Hepatocyte (in vitro differentiated cells): Measurements from ENCODE around the gene SH2B2. TPM values are rescaled to one million over a fixed set of nuclear protein-coding genes. Genes with fewer than 3 reads are reported as not detected.

ENCODE experiments used
- DNase-seq: peaks from one replicate; pipeline ENCODE4 v3.0.0-alpha.2; 2016; ENCODE audit warnings: low spot score
- H2AFZ ChIP-seq: fragments of 200-600 bp; sonication (generic); 2 replicates; pipeline ENCODE4 v1.6.0; 2016; ENCODE audit warnings: antibody characterized with exemption, mild to moderate bottlenecking
- H3K27ac ChIP-seq: fragments of 200-600 bp; sonication (generic); 2 replicates; pipeline ENCODE4 v1.5.1; 2016; ENCODE audit warnings: mild to moderate bottlenecking
- H3K27me3 ChIP-seq: fragments of 200-600 bp; sonication (generic); 2 replicates; pipeline ENCODE4 v1.6.1; 2016
- H3K36me3 ChIP-seq: fragments of 200-600 bp; sonication (generic); replicated peaks from 2 replicates; pipeline ENCODE4 v1.5.1; 2016; ENCODE audit warnings: low read depth; ENCODE audit not compliant: insufficient read depth
- H3K4me1 ChIP-seq: fragments of 200-600 bp; sonication (generic); 2 replicates; pipeline ENCODE4 v1.5.1; 2016; ENCODE audit warnings: mild to moderate bottlenecking, moderate library complexity; ENCODE audit not compliant: insufficient read depth
- H3K4me2 ChIP-seq: fragments of 200-600 bp; sonication (generic); 2 replicates; pipeline ENCODE4 v1.6.0; 2016
- H3K4me3 ChIP-seq: fragments of 200-600 bp; sonication (generic); 2 replicates; pipeline ENCODE4 v1.5.1; 2016; ENCODE audit warnings: mild to moderate bottlenecking
- H3K79me2 ChIP-seq: fragments of 200-600 bp; sonication (generic); 2 replicates; pipeline ENCODE4 v1.6.0; 2017; ENCODE audit warnings: mild to moderate bottlenecking
- H3K9me2 ChIP-seq: fragments of 200-600 bp; sonication (generic); replicated peaks from 2 replicates; pipeline ENCODE4 v1.6.0; 2017; ENCODE audit warnings: mild to moderate bottlenecking; ENCODE audit not compliant: insufficient read depth
- H3K9me3 ChIP-seq: fragments of 200-600 bp; sonication (generic); 2 replicates; pipeline ENCODE4 v1.5.1; 2016; ENCODE audit warnings: low read depth, mild to moderate bottlenecking
- H4K20me1 ChIP-seq: fragments of 200-600 bp; sonication (generic); 2 replicates; pipeline ENCODE4 v1.6.0; 2016; ENCODE audit warnings: mild to moderate bottlenecking; ENCODE audit not compliant: insufficient read depth, poor library complexity, severe bottlenecking
- CTCF ChIP-seq: fragments of 200-600 bp; sonication (generic); IDR thresholded peaks from 2 replicates; pipeline ENCODE4 v1.5.1; 2016; ENCODE audit warnings: antibody characterized with exemption, mild to moderate bottlenecking; ENCODE audit not compliant: poor library complexity
- EZH2 ChIP-seq: fragments of 200-600 bp; sonication (generic); IDR thresholded peaks from 2 replicates; pipeline ENCODE4 v1.6.1; 2016; ENCODE audit warnings: antibody characterized with exemption, mild to moderate bottlenecking, borderline replicate concordance
- EZH2phosphoT487 ChIP-seq: fragments of 200-600 bp; sonication (generic); IDR thresholded peaks from one replicate; pipeline ENCODE4 v1.6.1; 2018; ENCODE audit warnings: antibody characterized with exemption, mild to moderate bottlenecking, low read depth, moderate library complexity; ENCODE audit not compliant: unreplicated experiment, severe bottlenecking
- WGBS: methylation state at CpG from one replicate; pipeline ENCODE4 v1.1.6; 2016; ENCODE audit warnings: low lambda C conversion rate; ENCODE audit errors: missing lambda C conversion rate; 5-methylcytosine and 5-hydroxymethylcytosine counted together
- polyA plus RNA-seq: library from polyadenylated mRNA; unstranded; fragments of >200 nt; fragmentation: Nextera tagmentation; extraction: Ambion mirVana; gene quantifications from 2 replicates; pipeline ENCODE4 v1.2.1, GENCODE V29; 2016
- total RNA-seq: library from RNA; depleted of rRNA; stranded (reverse); fragments of >200 nt; gene quantifications from 2 replicates; pipeline ENCODE4 v1.2.3, GENCODE V29; 2014

Gene SH2B2
- total and polyA plus RNA-seq, 2 experiments from 2014 or later = 3.2 to 7.1 TPM

GRCh38 chr7:102284399-102284798 lies 2.3 kb upstream of the SH2B2 start:
- Histone ChIP-seq H3K4me2 (no peak overlapping the region), H3K9me2 (no peaks in the 10 kb centered on the region), H3K9me3 (no peaks in the 10 kb centered on the region), H3K27me3 (no peaks in the 10 kb centered on the region), H4K20me1 (no peaks in the 10 kb centered on the region), H3K4me1 (peaks cover 7% of the 10 kb centered on the region), H3K27ac (no peak overlapping the region), H3K4me3 (no peak overlapping the region), H2AFZ (no peak overlapping the region), H3K36me3 (no peaks in the 10 kb centered on the region), H3K79me2 (no peaks in the 10 kb centered on the region)
- TF ChIP-seq EZH2 = no peak
- no peak for TF ChIP-seq CTCF
- TF ChIP-seq EZH2phosphoT487 = no peak
- WGBS = 93% methylated on average over 11 of the region's 12 CpGs
- no peak for DNase-seq

DNA sequence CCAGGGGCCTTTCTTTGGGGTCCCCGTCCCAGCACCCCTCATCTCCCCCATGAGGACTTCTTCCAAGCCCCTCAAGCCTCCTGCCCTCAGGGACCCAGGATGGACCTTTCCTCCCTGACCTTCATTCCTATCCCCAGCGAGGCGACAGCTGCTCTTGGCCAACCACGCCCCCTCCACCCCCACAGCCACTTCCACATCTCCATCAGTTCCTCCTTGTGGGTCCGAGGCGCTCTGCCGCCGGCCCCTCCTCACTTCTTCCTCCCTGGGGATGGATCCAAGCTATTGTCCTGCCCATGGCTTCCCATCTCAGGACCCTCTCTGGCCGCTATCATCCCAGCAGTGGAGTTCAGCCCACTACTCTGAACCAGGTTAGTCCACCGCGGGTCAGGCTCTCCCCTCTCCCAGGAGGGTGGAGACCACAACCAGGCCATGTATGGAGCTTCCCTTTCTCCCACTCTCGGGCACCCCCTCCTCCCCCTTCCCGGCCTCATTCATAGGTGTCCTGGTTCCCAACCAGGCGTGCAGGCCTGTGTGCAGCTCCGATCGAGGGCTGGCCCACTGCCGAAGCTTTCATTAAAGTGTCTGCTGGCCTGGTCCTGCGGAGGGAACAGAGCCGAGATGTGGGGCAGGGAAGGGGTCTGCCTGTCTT lies 1.7 kb upstream of the SH2B2 start:
- Histone ChIP-seq H3K4me1 (peaks cover 7% of the 10 kb centered on the region), H2AFZ (no peak overlapping the region), H3K9me2 (no peaks in the 10 kb centered on the region), H3K27ac (no peak overlapping the region), H4K20me1 (no peaks in the 10 kb centered on the region), H3K4me3 (no peak overlapping the region), H3K36me3 (no peaks in the 10 kb centered on the region), H3K27me3 (no peaks in the 10 kb centered on the region), H3K9me3 (no peaks in the 10 kb centered on the region), H3K79me2 (no peaks in the 10 kb centered on the region), H3K4me2 (peak overlapping the region; percentile 100)
- 69% methylated on average over 18 of the region's 19 CpGs for whole genome bisulfite sequencing
- DNase-seq = no peak
- TF ChIP-seq EZH2phosphoT487 (no peak), EZH2 (no peak), CTCF (no peak)

GRCh38 chr7:102285540-102286236 lies 980 bp upstream of the SH2B2 start:
- H3K36me3 ChIP-seq = no peaks in the 10 kb centered on the region
- no peaks in the 10 kb centered on the region for H3K9me3 ChIP-seq
- peak overlapping the region; percentile 98 for H2AFZ ChIP-seq
- no peaks in the 10 kb centered on the region for H3K79me2 ChIP-seq
- DNase-seq = no peak
- peaks cover 7% of the 10 kb centered on the region for H3K4me1 ChIP-seq
- WGBS = 41% methylated on average over 19 of the region's 19 CpGs
- TF ChIP-seq EZH2phosphoT487 = no peak
- no peak for TF ChIP-seq EZH2
- TF ChIP-seq CTCF = no peak
- peak overlapping the region; percentile 100 for H3K4me2 ChIP-seq
- H3K27ac ChIP-seq = peak overlapping the region; percentile 98
- no peaks in the 10 kb centered on the region for H3K9me2 ChIP-seq
- peak overlapping the region; percentile 99 for H3K4me3 ChIP-seq
- no peaks in the 10 kb centered on the region for H3K27me3 ChIP-seq
- no peaks in the 10 kb centered on the region for H4K20me1 ChIP-seq
